ENCODE measurements around the gene SLC15A5.

DNA sequence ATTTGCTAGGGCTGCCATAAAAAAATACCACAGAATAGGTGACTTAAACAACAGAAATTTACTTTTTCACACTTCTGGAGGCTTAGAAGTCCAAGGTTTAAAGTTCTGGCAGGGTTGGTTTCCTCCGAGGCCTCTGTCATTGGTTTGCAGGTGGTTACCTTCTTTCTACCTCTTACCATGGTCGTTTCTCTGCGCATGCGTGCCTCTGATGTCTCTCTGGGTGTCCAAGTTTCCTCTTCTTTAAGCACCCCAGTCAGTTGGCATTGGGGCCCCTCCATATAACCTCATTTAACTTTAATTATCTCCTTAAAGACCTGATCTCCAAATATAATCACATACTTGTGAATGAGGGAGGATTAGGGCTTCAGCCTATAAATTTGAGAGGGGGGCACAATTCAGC is 103.2 kb downstream of the SLC15A5 start:
- TF ChIP-seq CTCF (IDR thresholded peaks at IDR 0.05) = no peak
- TF ChIP-seq, protein P1, sequence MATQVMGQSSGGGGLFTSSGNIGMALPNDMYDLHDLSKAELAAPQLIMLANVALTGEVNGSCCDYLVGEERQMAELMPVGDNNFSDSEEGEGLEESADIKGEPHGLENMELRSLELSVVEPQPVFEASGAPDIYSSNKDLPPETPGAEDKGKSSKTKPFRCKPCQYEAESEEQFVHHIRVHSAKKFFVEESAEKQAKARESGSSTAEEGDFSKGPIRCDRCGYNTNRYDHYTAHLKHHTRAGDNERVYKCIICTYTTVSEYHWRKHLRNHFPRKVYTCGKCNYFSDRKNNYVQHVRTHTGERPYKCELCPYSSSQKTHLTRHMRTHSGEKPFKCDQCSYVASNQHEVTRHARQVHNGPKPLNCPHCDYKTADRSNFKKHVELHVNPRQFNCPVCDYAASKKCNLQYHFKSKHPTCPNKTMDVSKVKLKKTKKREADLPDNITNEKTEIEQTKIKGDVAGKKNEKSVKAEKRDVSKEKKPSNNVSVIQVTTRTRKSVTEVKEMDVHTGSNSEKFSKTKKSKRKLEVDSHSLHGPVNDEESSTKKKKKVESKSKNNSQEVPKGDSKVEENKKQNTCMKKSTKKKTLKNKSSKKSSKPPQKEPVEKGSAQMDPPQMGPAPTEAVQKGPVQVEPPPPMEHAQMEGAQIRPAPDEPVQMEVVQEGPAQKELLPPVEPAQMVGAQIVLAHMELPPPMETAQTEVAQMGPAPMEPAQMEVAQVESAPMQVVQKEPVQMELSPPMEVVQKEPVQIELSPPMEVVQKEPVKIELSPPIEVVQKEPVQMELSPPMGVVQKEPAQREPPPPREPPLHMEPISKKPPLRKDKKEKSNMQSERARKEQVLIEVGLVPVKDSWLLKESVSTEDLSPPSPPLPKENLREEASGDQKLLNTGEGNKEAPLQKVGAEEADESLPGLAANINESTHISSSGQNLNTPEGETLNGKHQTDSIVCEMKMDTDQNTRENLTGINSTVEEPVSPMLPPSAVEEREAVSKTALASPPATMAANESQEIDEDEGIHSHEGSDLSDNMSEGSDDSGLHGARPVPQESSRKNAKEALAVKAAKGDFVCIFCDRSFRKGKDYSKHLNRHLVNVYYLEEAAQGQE (IDR thresholded peaks at IDR 0.05; ENCODE audit: insufficient read depth in 1 of 2, low read depth in 2 of 2, low read length in 1 of 2) = no peak
